HuH-7.5 (cell line): Measurements from ENCODE around the gene TDRD1.
"Not testable (repeated sequence)": the region's sequence is repeated elsewhere in the genome, so short reads cannot be mapped to it uniquely, and the experiment has no call there.

Experiments used
- DNase-seq: peaks from one replicate; pipeline ENCODE4 v3.0.0; 2011; ENCODE audit warnings: low spot score

The TDRD1 gene, protein sequence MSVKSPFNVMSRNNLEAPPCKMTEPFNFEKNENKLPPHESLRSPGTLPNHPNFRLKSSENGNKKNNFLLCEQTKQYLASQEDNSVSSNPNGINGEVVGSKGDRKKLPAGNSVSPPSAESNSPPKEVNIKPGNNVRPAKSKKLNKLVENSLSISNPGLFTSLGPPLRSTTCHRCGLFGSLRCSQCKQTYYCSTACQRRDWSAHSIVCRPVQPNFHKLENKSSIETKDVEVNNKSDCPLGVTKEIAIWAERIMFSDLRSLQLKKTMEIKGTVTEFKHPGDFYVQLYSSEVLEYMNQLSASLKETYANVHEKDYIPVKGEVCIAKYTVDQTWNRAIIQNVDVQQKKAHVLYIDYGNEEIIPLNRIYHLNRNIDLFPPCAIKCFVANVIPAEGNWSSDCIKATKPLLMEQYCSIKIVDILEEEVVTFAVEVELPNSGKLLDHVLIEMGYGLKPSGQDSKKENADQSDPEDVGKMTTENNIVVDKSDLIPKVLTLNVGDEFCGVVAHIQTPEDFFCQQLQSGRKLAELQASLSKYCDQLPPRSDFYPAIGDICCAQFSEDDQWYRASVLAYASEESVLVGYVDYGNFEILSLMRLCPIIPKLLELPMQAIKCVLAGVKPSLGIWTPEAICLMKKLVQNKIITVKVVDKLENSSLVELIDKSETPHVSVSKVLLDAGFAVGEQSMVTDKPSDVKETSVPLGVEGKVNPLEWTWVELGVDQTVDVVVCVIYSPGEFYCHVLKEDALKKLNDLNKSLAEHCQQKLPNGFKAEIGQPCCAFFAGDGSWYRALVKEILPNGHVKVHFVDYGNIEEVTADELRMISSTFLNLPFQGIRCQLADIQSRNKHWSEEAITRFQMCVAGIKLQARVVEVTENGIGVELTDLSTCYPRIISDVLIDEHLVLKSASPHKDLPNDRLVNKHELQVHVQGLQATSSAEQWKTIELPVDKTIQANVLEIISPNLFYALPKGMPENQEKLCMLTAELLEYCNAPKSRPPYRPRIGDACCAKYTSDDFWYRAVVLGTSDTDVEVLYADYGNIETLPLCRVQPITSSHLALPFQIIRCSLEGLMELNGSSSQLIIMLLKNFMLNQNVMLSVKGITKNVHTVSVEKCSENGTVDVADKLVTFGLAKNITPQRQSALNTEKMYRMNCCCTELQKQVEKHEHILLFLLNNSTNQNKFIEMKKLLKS

GRCh38 chr10:114179148-114179547, at the start of gene TDRD1:
Gene TDRD1, plus strand, starts transcription at chr10:114179353. Its CDS starts 8,479 bp downstream, at chr10:114187832.
- no peak for DNase-seq

DNA sequence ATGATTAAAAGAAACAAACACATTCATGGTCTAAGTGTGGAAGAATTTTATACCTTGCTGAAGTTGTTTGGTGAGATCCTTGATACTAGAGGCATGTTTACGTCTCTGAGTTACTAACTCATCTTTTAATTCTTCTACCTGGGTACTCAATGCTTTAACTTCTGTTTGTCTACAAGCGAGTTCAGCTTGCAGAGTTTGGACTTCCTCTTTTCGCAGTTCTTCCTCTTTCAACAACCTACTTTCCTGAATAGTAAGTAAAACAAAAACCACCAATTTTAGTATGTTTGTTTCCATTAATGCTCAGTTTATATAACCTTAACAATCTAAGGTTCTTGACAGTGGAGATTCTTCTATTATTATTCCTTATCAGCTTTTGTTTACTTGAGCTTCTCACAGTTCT, 48.1 kb upstream of the TDRD1 start:
- no peak for DNase-seq

DNA sequence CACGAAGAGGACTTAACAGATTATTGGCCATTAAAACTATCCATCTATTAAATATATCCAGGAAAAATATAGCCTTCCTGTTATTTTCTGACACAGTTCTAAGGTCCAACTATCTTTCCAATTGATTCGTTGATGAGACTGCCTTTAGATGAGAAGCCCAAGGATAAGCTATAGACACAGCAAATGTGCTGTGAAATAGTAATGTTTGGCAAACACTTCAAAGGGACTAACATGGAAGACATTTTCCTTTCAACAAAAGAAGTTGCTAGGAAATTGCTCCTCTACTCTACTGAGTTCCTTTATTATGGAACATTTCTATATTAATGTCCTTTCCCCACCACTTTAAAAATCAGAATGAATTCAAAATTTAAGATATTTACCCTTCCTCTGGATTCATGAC, 43.7 kb upstream of the TDRD1 start:
- DNase-seq = no peak

DNA sequence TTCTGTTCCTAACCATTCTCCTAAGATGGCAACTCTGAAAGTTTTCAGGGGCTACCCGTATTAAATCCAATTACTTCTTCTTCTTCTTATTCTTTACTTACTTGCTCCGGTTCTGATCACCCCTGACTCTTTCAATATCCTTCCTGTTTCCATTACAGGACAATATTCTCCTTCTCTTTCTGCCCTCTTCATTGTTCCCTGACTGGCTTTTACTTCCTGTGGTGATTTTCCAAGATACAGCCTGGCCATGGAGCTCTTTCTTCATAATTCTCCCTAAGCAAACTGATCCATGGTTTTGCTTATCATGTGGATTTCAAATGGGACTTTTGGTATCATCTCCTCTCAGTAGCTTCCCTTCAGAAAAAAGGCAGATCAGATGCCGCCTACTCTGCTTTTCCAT, 40.6 kb upstream of the TDRD1 start:
- no peak for DNase-seq

GRCh38 chr10:114140036-114140435, 39.1 kb upstream of the TDRD1 start:
- DNase-seq = no peak

DNA sequence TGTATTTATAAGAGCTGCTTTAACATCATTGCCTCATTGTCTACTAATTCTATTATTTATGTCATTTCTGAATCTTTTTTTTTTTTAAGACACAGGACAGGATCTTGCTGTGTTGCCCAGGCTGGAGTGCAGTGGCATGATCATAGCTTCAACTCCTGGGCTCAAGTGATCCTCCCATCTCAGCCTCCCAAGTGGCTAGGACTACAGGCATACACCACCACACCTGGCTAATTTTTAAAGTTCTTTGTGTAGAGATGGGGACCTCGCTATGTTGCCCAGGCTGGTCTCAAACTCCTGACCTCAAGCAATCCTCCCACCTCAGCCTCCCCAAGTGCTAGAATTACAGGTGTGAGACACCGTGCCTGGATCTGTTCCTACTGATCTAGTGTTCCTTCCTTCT, 38.3 kb upstream of the TDRD1 start:
- not testable (repeated sequence) for DNase-seq

GRCh38 chr10:114142018-114142417, 37.1 kb upstream of the TDRD1 start:
- DNase-seq = no peak

DNA sequence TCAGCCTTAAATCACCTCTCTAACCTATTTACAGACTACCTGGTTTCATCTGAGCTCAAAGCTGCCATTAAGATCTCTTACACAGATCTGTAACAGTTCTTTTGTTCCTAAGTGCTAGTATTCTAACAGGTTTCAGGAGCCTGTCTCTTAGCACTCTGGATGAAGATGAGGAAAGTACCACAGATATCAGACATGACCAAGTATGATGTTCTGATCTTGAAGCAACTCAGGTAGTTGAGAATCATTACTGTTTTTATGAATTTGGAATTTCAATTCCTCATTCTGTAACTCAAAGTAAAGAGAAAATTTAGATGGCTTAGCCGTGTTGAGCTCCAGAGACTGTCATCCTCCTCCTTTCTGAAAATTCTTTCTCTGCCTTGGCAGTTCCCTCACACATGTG, 36.0 kb upstream of the TDRD1 start:
- DNase-seq = no peak

DNA sequence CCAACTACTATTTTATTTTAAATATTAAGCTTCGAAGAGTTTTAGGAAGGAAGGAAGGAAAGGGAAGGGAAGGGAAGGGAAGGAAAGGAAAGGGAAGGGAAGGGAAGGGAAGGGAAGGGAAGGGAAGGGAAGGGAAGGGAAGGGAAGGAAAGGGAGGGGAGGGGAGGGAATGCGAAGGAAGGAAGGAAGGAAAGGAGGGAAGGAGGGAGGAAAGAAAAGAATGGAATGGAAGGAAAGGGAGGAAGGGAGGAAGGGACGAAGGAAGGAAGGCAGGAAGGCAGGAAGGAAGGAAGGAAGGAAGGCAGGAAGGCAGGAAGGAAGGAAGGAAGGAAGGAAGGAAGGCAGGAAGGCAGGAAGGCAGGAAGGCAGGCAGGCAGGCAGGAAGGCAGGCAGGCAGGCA, 29.7 kb upstream of the TDRD1 start:
- not testable (repeated sequence) for DNase-seq

DNA sequence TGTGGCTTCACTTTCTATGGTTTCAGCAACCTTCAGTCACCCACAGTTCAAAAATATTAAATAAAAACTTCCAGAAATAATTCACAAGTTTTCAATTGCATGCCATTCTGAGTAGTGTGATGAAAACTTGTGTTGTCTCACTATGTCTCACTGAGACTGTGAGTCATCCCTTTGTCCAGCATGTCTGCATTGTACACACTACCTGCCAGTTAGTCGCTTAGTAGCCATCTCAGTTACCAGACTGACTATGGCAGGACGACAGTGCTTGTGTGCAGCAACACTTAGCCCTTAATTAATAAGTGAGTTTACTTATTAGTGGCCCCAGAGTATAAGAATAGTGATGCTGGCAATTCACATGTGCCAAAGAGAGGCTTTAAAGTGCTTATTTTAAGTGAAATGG, 27.7 kb upstream of the TDRD1 start:
- DNase-seq = no peak

GRCh38 chr10:114151892-114152291, 27.3 kb upstream of the TDRD1 start:
- DNase-seq = no peak

- no peak for DNase-seq
These were observed 21.2 kb upstream of the TDRD1 start for GRCh38 chr10:114157912-114158311.

- no peak for DNase-seq
These were observed 16.1 kb upstream of the TDRD1 start for GRCh38 chr10:114163062-114163461.

DNA sequence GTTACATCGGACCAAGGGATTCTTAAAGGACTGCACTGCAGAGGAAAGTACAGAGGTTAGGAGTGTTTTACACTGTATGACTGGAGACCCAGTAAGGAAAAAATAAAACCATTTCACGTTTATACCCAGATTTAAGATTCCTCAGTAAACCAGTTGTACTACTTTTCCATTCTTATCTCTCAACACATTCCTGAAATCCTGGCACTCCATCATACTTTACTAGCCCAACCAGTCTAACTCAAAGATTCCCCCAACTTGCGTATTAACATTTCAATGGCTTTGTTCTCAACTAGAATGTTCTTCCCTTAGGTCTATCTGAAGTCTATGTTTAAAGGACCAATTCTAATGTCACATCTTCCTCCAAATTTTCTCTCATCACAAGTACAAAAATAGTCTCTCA, 13.1 kb upstream of the TDRD1 start:
- DNase-seq = no peak

DNA sequence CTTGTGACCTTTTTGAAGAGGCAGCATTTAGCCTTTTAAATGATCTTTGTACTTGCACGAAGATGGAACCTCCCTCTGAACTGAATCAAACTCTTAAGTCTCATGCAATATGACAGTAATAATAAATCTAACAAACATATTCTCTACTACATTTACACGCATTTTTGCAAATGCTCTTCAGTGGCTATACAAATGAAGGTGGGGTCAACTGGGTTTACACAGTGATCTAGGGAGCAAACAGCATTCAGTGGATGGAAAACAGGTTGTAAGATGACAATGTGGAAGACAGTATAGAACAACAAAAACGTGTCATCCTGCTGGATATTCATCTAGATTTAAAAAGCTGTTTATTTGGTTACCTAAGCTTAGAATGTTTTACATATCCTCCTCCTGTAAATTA, 12.7 kb upstream of the TDRD1 start:
- no peak for DNase-seq

DNA sequence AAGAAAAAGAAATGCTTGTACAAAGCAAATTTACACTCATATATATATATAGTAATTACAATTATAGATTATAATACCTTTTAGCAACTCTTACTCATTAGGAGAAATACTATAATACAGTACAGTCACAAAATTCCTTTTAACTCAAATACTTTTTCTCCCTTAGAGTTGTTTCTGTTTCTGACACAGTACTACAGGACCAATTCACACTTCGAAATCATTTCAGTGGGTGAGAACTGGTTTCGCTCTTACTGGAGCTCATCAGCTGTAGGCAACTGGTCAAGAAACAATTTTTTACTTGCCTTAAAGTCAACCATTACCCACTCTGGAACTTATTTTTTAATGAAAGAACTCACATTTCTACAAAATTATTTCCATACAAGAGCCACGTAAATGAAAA, 11.2 kb upstream of the TDRD1 start:
- no peak for DNase-seq

DNA sequence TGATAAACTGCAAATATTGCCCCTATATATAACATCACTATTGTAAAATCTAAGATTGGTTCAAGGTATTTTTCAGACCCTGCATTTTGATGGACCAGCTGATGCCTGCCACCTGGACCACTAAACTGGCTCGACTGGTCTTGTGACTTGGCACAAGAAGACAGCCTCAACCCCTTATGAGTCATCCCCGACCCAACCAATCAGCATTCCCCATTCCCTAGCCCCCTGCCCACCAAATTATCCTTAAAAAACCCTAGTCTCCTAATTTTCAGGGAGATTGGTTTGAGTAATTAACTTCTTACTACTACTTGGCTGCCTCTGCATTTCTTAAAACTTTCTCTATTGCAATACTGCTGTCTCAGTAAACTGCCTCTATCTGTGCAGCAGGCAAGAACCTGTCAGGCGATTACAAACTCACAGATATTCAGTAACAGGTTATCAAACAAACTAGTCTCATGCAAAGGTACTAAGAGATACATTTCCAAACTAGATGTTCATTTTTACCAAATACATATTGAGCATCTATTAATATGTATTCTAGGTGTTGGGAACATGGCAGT, 10.6 kb upstream of the TDRD1 start:
- no peak for DNase-seq

DNA sequence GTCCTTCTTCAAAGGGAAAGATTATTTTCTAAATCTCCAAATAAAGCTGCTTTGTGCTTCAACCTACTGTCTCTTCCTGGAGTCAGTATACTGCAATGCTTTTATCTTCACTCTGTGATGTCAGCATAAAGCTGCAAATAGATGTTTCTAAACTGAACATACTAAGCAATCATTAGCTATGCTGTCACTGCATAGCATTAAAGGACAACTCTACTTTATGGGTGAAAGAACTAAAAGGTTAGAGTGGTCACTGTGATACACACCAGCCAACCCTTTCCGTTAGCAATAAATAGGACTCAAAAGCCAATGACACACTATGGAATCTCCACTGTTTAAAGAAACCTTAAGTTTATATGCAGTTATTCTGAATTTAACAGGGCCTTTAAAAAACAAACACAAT, 6.9 kb upstream of the TDRD1 start:
- no peak for DNase-seq

GRCh38 chr10:114172776-114173602, 6.2 kb upstream of the TDRD1 start:
- no peak for DNase-seq

DNA sequence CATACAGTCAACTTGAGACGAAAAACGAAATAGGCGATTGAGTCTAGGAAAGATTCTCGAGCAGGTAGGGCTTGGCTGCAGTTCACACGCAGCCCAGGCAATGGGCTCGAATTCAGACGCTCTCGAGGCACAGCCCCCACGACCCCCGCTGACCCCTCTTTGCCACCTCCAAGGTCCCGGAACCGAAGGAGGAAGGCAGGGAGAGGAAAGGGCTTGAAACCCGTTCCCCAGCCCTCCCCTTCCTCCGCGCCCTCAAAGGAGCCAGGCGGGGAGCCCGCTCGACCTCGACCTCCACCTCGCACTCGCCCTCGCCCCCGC, 5.6 kb upstream of the TDRD1 start:
- no peak for DNase-seq

DNA sequence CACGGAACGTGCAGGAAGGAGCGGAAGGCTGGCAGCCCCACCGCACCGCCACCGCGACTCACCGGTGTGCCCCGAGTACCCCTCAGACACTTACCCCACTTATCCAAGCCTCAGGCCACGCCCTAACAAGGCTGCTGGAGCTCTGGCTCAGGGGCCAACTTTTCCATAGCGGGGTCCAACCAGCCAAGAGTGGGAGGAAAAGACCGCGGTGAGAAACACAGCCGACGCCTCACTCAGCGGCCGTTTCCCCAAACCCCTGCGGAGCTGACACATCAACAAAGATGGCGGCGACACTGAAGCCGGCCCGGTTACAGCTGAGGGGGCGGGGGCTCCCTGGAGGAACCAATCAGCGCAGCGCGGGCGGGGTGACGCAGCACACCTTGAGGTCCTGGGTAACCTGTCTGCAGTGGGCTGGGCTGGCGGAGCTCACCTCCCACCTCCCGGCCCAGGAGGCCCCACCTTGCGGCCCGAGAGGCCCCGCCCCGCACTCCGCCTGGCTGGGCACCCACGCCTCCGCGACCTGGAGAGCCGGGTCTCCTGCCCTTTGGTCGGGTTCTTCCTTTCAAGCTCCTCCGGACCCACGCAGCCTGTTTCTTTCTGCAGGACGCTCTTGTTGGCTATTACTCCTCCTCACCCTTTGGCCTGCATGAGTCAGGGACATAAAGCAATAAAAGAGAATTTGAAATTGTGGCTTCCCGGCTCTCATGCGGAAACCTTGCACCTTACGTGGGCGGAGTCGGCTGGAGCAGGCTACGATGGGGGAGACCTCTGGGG, 5.0 kb upstream of the TDRD1 start, which contains the start of gene CCDC186:
Gene CCDC186 (minus strand): TSS at position 283 of the 774 bp plus-strand sequence. CDS start 10,935 bp downstream, outside the sequence.
- peak; percentile 83 for DNase-seq
